Measurements from ENCODE around the gene HYI.

HYI gene

GRCh38 chr1:43450251-43450941 is 3.3 kb downstream of the HYI start:
- H2AFZ ChIP-seq (ENCODE audit: low read length, unreplicated experiment) = no peak overlapping the region
- H3K79me2 ChIP-seq (ENCODE audit: control insufficient read depth, insufficient read depth, low read length, unreplicated experiment) = peaks cover 2% of the 10 kb centered on the region
- no peaks in the 10 kb centered on the region for H3K27me3 ChIP-seq (ENCODE audit: insufficient read depth, low read length)
- H3K27ac ChIP-seq (ENCODE audit: low read depth, low read length) = no peak overlapping the region
- peaks cover 10% of the 10 kb centered on the region for H3K4me1 ChIP-seq (ENCODE audit: control insufficient read depth, insufficient read depth, low read length, unreplicated experiment)
- no peak overlapping the region for H3K4me3 ChIP-seq (ENCODE audit: low read depth, low read length)
- H3K36me3 ChIP-seq (ENCODE audit: insufficient read depth, low read length) = peaks cover 10% of the 10 kb centered on the region; the same call in 1 of the 2 replicates

- Histone ChIP-seq H3K4me1 (ENCODE audit: control insufficient read depth, insufficient read depth, low read length, unreplicated experiment) (peaks cover 10% of the 10 kb centered on the region), H3K27ac (ENCODE audit: low read depth, low read length) (no peak overlapping the region), H3K79me2 (ENCODE audit: control insufficient read depth, insufficient read depth, low read length, unreplicated experiment) (peaks cover 2% of the 10 kb centered on the region), H3K4me3 (ENCODE audit: low read depth, low read length) (no peak overlapping the region), H3K36me3 (ENCODE audit: insufficient read depth, low read length) (peaks cover 10% of the 10 kb centered on the region; the same call in 1 of the 2 replicates), H3K27me3 (ENCODE audit: insufficient read depth, low read length) (no peaks in the 10 kb centered on the region), H2AFZ (ENCODE audit: low read length, unreplicated experiment) (no peak overlapping the region)
Measured at GRCh38 chr1:43449708-43450069, 4.0 kb downstream of the HYI start.

DNA sequence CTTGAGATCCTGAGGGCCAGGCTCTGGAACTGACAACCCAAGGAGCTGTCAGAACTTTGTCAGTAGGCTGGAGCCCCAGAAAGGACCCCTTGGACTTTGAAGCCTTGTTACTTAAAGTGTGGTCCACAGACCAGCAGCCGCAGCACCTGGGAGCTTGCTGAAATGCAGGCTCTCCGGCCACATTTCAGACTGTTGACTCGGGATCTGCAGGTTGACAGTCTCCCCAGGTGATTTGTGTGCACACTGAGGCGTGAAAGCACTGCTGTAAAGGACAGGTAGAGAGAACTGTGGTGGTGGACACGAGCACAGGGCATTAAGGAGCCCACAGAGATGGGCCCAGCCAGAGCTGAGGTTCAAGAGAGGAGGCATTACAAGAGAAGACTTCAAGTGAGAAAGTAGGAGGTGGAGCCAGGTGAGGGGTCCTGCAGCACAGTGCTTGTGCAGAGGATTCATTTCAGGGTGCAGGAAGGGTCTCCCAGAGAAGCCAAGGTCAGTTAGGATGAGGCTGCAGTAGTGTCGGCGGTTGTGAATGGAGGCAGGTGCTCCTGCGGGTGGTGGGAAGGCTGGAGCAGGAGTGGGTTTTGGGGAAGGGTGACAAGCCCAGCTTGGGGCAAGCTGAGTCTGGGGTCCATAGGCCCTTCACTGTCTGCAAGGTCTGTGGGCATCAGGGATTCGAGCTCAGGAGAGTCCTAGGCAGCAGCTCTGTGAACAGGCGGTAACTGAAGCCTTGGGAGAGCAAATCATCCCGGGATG is 4.6 kb downstream of the HYI start:
- Histone ChIP-seq H3K79me2 (ENCODE audit: control insufficient read depth, insufficient read depth, low read length, unreplicated experiment) (peaks cover 2% of the 10 kb centered on the region), H3K27ac (ENCODE audit: low read depth, low read length) (no peak overlapping the region), H3K4me1 (ENCODE audit: control insufficient read depth, insufficient read depth, low read length, unreplicated experiment) (peaks cover 10% of the 10 kb centered on the region), H3K27me3 (ENCODE audit: insufficient read depth, low read length) (no peaks in the 10 kb centered on the region), H3K4me3 (ENCODE audit: low read depth, low read length) (no peak overlapping the region), H3K36me3 (ENCODE audit: insufficient read depth, low read length) (peaks cover 10% of the 10 kb centered on the region; the same call in 1 of the 2 replicates), H2AFZ (ENCODE audit: low read length, unreplicated experiment) (no peak overlapping the region)

- Histone ChIP-seq H3K27me3 (ENCODE audit: insufficient read depth, low read length) (no peaks in the 10 kb centered on the region), H3K4me3 (ENCODE audit: low read depth, low read length) (no peak overlapping the region), H3K79me2 (ENCODE audit: control insufficient read depth, insufficient read depth, low read length, unreplicated experiment) (peaks cover 2% of the 10 kb centered on the region), H2AFZ (ENCODE audit: low read length, unreplicated experiment) (no peak overlapping the region), H3K36me3 (ENCODE audit: insufficient read depth, low read length) (peaks cover 10% of the 10 kb centered on the region; the same call in 1 of the 2 replicates), H3K27ac (ENCODE audit: low read depth, low read length) (no peak overlapping the region), H3K4me1 (ENCODE audit: control insufficient read depth, insufficient read depth, low read length, unreplicated experiment) (peaks cover 9% of the 10 kb centered on the region)
Measured at GRCh38 chr1:43447891-43448708, 5.6 kb downstream of the HYI start.

DNA sequence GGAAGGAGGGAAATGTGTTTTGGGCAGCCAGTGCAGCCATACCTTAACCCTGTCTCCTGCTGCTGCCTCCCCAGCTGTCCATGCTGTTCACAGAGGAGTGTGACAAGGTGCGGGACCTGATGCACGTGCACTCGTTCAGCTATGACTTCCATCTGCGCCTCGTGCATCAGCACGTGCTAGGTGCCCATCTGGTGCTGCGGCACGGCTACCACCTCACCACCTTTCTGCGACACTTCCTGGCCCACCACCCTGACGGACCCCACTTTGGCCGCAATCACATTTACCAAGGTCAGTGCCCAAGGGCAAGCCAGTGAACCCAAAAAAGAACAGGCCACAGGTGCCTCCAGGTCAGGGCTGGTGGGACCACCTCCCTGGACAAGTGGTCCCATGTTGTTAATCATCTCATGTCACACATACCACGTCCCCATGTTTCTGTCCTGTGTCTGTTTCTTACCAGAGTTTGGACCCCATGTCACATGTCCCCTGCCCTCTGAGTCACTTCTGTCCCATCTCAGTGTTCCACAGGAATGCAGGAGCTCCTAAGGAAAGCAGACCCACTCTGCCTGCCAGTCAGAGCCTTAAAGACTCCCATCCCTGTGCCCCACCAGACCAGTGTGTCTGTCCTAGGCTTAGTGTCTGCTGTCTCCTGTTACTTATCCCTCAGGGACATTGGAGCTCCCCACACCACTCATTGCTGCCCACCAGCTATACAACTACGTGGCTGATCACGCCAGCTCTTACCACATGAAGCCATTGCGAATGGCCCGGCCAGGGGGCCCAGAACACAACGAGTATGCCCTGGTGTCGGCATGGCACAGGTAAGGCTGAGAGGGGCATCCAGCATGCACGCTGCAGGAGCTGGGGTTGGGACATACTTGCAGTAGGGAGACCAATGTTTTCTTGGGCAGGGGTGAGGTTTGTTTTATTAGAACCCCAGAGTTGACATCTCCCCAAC is 6.6 kb downstream of the HYI start:
- Histone ChIP-seq H2AFZ (ENCODE audit: low read length, unreplicated experiment) (no peak overlapping the region), H3K4me1 (ENCODE audit: control insufficient read depth, insufficient read depth, low read length, unreplicated experiment) (no peaks in the 10 kb centered on the region), H3K4me3 (ENCODE audit: low read depth, low read length) (no peak overlapping the region), H3K27me3 (ENCODE audit: insufficient read depth, low read length) (no peaks in the 10 kb centered on the region), H3K27ac (ENCODE audit: low read depth, low read length) (no peak overlapping the region), H3K36me3 (ENCODE audit: insufficient read depth, low read length) (peaks cover 10% of the 10 kb centered on the region; the same call in 1 of the 2 replicates), H3K79me2 (ENCODE audit: control insufficient read depth, insufficient read depth, low read length, unreplicated experiment) (peaks cover 1% of the 10 kb centered on the region)

DNA sequence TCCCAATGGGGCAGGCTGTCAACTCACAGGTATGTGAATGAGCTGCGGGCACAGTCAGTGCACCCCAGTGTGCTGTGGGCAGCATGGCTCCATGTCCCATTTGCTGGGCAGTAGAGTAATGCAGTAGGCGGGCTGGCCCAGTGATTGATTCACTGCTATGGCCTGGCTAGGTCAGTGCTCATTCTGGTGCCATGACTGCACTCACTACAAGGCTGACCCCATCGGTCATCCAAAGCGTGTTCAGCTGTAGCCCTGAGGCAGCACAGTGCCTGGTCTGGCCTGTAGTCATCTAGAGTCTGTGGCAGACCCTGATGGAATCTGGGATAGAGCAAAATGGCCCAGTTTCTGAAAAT is 7.4 kb downstream of the HYI start:
- Histone ChIP-seq H3K4me3 (ENCODE audit: low read depth, low read length) (no peak overlapping the region), H3K4me1 (ENCODE audit: control insufficient read depth, insufficient read depth, low read length, unreplicated experiment) (no peaks in the 10 kb centered on the region), H3K79me2 (ENCODE audit: control insufficient read depth, insufficient read depth, low read length, unreplicated experiment) (no peaks in the 10 kb centered on the region), H2AFZ (ENCODE audit: low read length, unreplicated experiment) (no peak overlapping the region), H3K27ac (ENCODE audit: low read depth, low read length) (no peak overlapping the region), H3K27me3 (ENCODE audit: insufficient read depth, low read length) (no peaks in the 10 kb centered on the region), H3K36me3 (ENCODE audit: insufficient read depth, low read length) (peaks cover 10% of the 10 kb centered on the region; the same call in 1 of the 2 replicates)

DNA sequence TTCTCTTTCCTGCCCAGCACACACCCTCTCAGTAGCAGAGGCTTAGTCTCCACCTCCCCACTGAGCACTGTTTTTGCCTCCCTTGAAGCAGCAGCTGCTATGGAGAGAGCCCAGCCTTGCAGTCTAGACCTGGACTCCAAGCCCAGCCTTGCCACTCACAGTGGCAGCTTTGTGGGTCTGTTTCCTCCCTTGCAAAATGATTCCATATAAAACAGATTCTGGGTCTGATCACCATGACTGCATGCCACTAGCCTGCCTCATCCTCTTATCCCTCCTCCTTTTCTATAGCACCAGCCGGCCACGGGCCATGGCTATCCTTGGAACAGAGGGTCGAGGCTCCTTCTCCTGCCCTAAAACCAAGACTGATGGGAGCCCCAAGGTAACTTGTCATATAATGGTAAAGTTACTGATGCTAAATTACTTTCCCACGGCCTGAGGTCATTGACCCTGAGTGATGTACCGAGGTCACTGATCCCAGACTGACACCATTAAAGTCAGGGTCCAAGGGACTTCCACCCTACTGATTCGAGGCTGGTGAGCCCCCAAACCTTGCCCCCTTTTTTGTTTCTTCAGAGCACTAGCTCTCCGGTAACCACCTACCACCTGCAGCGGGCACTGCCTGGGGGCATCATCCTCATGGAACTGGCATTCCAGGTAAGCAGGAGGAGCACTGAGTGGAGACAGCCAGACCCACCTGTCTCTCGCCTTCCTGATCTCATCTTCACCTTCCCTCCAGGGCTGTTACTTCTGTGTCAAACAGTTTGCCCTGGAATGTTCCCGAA is 7.9 kb downstream of the HYI start:
- H2AFZ ChIP-seq (ENCODE audit: low read length, unreplicated experiment) = no peak overlapping the region
- peaks cover 10% of the 10 kb centered on the region; the same call in 1 of the 2 replicates for H3K36me3 ChIP-seq (ENCODE audit: insufficient read depth, low read length)
- H3K27me3 ChIP-seq (ENCODE audit: insufficient read depth, low read length) = no peaks in the 10 kb centered on the region

GRCh38 chr1:43444836-43445235 is 8.9 kb downstream of the HYI start:
- no peaks in the 10 kb centered on the region for H3K4me1 ChIP-seq (ENCODE audit: control insufficient read depth, insufficient read depth, low read length, unreplicated experiment)
- H2AFZ ChIP-seq (ENCODE audit: low read length, unreplicated experiment) = no peak overlapping the region
- no peak overlapping the region for H3K4me3 ChIP-seq (ENCODE audit: low read depth, low read length)
- no peaks in the 10 kb centered on the region for H3K27me3 ChIP-seq (ENCODE audit: insufficient read depth, low read length)
- H3K36me3 ChIP-seq (ENCODE audit: insufficient read depth, low read length) = peaks cover 12% of the 10 kb centered on the region; the same call in 1 of the 2 replicates
- H3K79me2 ChIP-seq (ENCODE audit: control insufficient read depth, insufficient read depth, low read length, unreplicated experiment) = no peaks in the 10 kb centered on the region
- H3K27ac ChIP-seq (ENCODE audit: low read depth, low read length) = no peak overlapping the region

More for the DNA sequence above, 7.9 kb downstream of the HYI start:
- Histone ChIP-seq H3K27ac (ENCODE audit: low read depth, low read length) (no peak overlapping the region), H3K4me1 (ENCODE audit: control insufficient read depth, insufficient read depth, low read length, unreplicated experiment) (no peaks in the 10 kb centered on the region), H3K4me3 (ENCODE audit: low read depth, low read length) (no peak overlapping the region), H3K79me2 (ENCODE audit: control insufficient read depth, insufficient read depth, low read length, unreplicated experiment) (no peaks in the 10 kb centered on the region)

DNA sequence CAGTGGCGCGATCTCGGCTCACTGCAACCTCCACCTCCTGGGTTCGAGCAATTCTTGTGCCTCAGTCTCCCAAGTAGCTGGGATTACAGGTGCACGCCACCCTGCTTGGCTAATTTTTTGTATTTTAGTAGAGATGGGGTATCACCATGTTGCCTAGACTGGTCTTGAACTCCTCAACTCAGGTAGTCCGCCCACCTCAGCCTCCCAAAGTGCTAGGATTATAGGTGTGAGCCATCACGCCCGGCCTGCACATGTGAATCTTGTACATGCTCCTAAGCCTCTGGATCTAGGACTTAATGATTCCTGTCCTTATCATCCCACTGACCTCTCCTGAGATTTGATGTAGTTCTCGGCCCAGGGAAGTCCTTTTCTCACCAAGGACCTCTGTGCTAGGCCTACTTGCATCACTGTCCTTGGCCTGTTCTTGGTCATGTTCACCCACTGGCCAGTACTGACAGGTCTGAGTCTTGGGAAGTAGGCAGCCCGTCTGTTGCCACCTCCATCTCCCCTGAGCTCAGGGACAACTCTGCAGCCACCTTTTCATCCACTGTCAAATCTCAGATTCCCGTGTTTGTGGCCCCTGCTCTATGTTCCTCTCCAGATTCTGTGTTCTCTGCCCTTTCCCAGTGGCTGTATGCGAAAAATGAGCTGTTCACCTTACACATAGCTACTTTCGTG is 9.4 kb downstream of the HYI start:
- Histone ChIP-seq H2AFZ (ENCODE audit: low read length, unreplicated experiment) (no peak overlapping the region), H3K79me2 (ENCODE audit: control insufficient read depth, insufficient read depth, low read length, unreplicated experiment) (no peaks in the 10 kb centered on the region), H3K27me3 (ENCODE audit: insufficient read depth, low read length) (no peaks in the 10 kb centered on the region), H3K4me3 (ENCODE audit: low read depth, low read length) (no peak overlapping the region), H3K27ac (ENCODE audit: low read depth, low read length) (no peak overlapping the region), H3K4me1 (ENCODE audit: control insufficient read depth, insufficient read depth, low read length, unreplicated experiment) (no peaks in the 10 kb centered on the region), H3K36me3 (ENCODE audit: insufficient read depth, low read length) (peaks cover 12% of the 10 kb centered on the region; the same call in 1 of the 2 replicates)
